Neural progenitor cell (in vitro differentiated cells): ENCODE measurements around the gene CD300E.

Experiments used
- EZH2 ChIP-seq: fragments of 200-600 bp; sonication (generic); IDR thresholded peaks from 2 replicates; pipeline ENCODE4 v1.6.1; 2017; ENCODE audit warnings: antibody characterized with exemption, mild to moderate bottlenecking, moderate library complexity
- EZH2phosphoT487 ChIP-seq: fragments of 200-600 bp; sonication (generic); IDR thresholded peaks from 2 replicates; pipeline ENCODE4 v1.6.1; 2017; ENCODE audit warnings: antibody characterized with exemption
- TF ChIP-seq, protein P1 (sequence below): fragments of 200-600 bp; sonication (generic); IDR thresholded peaks from 2 replicates; pipeline ENCODE4 v1.5.1; 2017; ENCODE audit warnings: antibody characterized with exemption, mild to moderate bottlenecking

- TF ChIP-seq, protein P1, sequence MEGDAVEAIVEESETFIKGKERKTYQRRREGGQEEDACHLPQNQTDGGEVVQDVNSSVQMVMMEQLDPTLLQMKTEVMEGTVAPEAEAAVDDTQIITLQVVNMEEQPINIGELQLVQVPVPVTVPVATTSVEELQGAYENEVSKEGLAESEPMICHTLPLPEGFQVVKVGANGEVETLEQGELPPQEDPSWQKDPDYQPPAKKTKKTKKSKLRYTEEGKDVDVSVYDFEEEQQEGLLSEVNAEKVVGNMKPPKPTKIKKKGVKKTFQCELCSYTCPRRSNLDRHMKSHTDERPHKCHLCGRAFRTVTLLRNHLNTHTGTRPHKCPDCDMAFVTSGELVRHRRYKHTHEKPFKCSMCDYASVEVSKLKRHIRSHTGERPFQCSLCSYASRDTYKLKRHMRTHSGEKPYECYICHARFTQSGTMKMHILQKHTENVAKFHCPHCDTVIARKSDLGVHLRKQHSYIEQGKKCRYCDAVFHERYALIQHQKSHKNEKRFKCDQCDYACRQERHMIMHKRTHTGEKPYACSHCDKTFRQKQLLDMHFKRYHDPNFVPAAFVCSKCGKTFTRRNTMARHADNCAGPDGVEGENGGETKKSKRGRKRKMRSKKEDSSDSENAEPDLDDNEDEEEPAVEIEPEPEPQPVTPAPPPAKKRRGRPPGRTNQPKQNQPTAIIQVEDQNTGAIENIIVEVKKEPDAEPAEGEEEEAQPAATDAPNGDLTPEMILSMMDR: no peak
- TF ChIP-seq EZH2 (no peak), EZH2phosphoT487 (no peak)
Measured at GRCh38 chr17:74599448-74599939, 24.0 kb downstream of the CD300E start.
